SK-N-SH (cell line): ENCODE measurements around the gene SND1. TPM values are rescaled to one million over a fixed set of nuclear protein-coding genes. Genes with fewer than 3 reads are reported as not detected.

Experiments used
- CTCF ChIA-PET: fragments of 300-600, 350-600 bp; formaldehyde crosslinking; extraction: SDS; loops from one replicate; lab custom pipeline; 2021; lab: Yijun Ruan, JAX
- POLR2A ChIA-PET: fragments of 350-600 bp; sonication (Branson Sonifier 250); formaldehyde crosslinking; extraction: SDS; loops from one replicate; lab custom pipeline; 2020; ENCODE audit warnings: antibody characterized with exemption, inconsistent platforms; lab: Yijun Ruan, JAX
- DNase-seq: peaks from one replicate; pipeline ENCODE4 v3.0.0; 2012
- H2AFZ ChIP-seq: fragments of 200-600 bp; sonication (generic); 2 replicates; pipeline ENCODE4 v1.8.1; 2016; ENCODE audit warnings: antibody characterized with exemption, mild to moderate bottlenecking, low read depth
- H3F3A ChIP-seq: fragments of 200-600 bp; sonication (generic); replicated peaks from 2 replicates; pipeline ENCODE3; 2016; ENCODE audit warnings: antibody characterized with exemption, mild to moderate bottlenecking; ENCODE audit not compliant: insufficient read depth
- H3K27ac ChIP-seq, 2 experiments: fragments of 200-500 bp in 1 of 2; fragments of 200-600 bp in 1 of 2; sonication (Bioruptor generic) in 1 of 2; sonication (generic), shearing (Covaris generic) in 1 of 2; 2 replicates each; pipeline versions ENCODE4 v1.5.1 to v1.6.1; 2014 to 2016; ENCODE audit warnings: low read depth in 2 of 2, inconsistent platforms in 1 of 2, low read length in 1 of 2, mild to moderate bottlenecking in 1 of 2, mixed read lengths in 1 of 2
- H3K27me3 ChIP-seq: fragments of 200-600 bp; sonication (generic), shearing (Covaris generic); 2 replicates; pipeline ENCODE4 v1.6.1; 2016; ENCODE audit warnings: mixed run types; ENCODE audit not compliant: insufficient read depth
- H3K36me3 ChIP-seq, 2 experiments: fragments of 200-500 bp in 1 of 2; fragments of 200-600 bp in 1 of 2; sonication (Bioruptor generic) in 1 of 2; sonication (generic) in 1 of 2; replicated peaks in 1 of 2; 2 replicates each; pipeline versions ENCODE3 to v1.5.1; 2014 to 2016; ENCODE audit warnings: low read length in 1 of 2, mild to moderate bottlenecking in 1 of 2; ENCODE audit not compliant: insufficient read depth in 2 of 2, control insufficient read depth in 1 of 2
- H3K4me1 ChIP-seq, 2 experiments: fragments of 200-500 bp in 1 of 2; fragments of 200-600 bp in 1 of 2; sonication (Bioruptor generic) in 1 of 2; sonication (generic), shearing (Covaris generic) in 1 of 2; 2 replicates each; pipeline versions ENCODE4 v1.5.1 to v1.6.1; 2014 to 2016; ENCODE audit warnings: low read depth in 1 of 2, low read length in 1 of 2, mixed run types in 1 of 2; ENCODE audit not compliant: insufficient read depth in 2 of 2, control insufficient read depth in 1 of 2
- H3K4me2 ChIP-seq: fragments of 200-600 bp; sonication (generic), shearing (Covaris generic); 2 replicates; pipeline ENCODE4 v1.6.1; 2017; ENCODE audit warnings: mixed run types
- H3K4me3 ChIP-seq, 2 experiments: fragments of 200-500 bp in 1 of 2; fragments of 200-600 bp in 1 of 2; sonication (Bioruptor generic) in 1 of 2; sonication (generic), shearing (Covaris generic) in 1 of 2; 2 replicates each; pipeline versions ENCODE4 v1.5.1 to v1.8.1; 2014 to 2016; ENCODE audit warnings: low read depth in 2 of 2, inconsistent platforms in 1 of 2, low read length in 1 of 2, mild to moderate bottlenecking in 1 of 2, mixed read lengths in 1 of 2, moderate library complexity in 1 of 2
- H3K79me2 ChIP-seq: fragments of 200-600 bp; sonication (generic); 2 replicates; pipeline ENCODE4 v1.8.1; 2017; ENCODE audit warnings: mild to moderate bottlenecking; ENCODE audit not compliant: insufficient read depth
- H3K9ac ChIP-seq: fragments of 200-600 bp; sonication (generic); 2 replicates; pipeline ENCODE4 v1.6.1; 2017; ENCODE audit warnings: mixed run types
- H3K9me2 ChIP-seq: fragments of 200-600 bp; sonication (generic); 2 replicates; pipeline ENCODE4 v1.6.1; 2017; ENCODE audit warnings: mixed run types
- H3K9me3 ChIP-seq: fragments of 200-600 bp; sonication (generic); 2 replicates; pipeline ENCODE4 v1.6.1; 2017; ENCODE audit warnings: mixed run types, mild to moderate bottlenecking, moderate library complexity
- H4K20me1 ChIP-seq: fragments of 200-600 bp; sonication (generic); 2 replicates; pipeline ENCODE4 v1.6.1; 2017; ENCODE audit warnings: mild to moderate bottlenecking, mixed run types; ENCODE audit not compliant: insufficient read depth
- ELF1 ChIP-seq: IDR thresholded peaks from 2 replicates; pipeline ENCODE4 v1.4.0; 2012
- EP300 ChIP-seq, 2 experiments: IDR thresholded peaks; 2 replicates each; pipeline versions ENCODE4 v1.4.0 to v1.6.1; 2012; ENCODE audit warnings: borderline replicate concordance in 1 of 2, low read depth in 1 of 2, low read length in 1 of 2
- EZH2phosphoT487 ChIP-seq: fragments of 200-600 bp; sonication (generic); IDR thresholded peaks from 2 replicates; pipeline ENCODE4 v1.6.1; 2017; ENCODE audit warnings: low read depth, mixed run types, mild to moderate bottlenecking, antibody characterized with exemption, moderate library complexity, borderline replicate concordance
- FOSL2 ChIP-seq: IDR thresholded peaks from 2 replicates; pipeline ENCODE4 v1.4.0; 2012; ENCODE audit warnings: low read depth, mild to moderate bottlenecking, moderate library complexity, borderline replicate concordance
- FOXM1 ChIP-seq: IDR thresholded peaks from 2 replicates; pipeline ENCODE4 v1.4.0; 2012; ENCODE audit warnings: low read depth, mild to moderate bottlenecking
- GABPA ChIP-seq: IDR thresholded peaks from 2 replicates; pipeline ENCODE4 v1.4.0; 2012; ENCODE audit warnings: low read depth, mild to moderate bottlenecking
- GATA2 ChIP-seq: sonication (generic); formaldehyde crosslinking; IDR thresholded peaks from 2 replicates; pipeline ENCODE4 v1.5.0; 2020; ENCODE audit warnings: mild to moderate bottlenecking, missing genetic modification reagents
- NFIC ChIP-seq: IDR thresholded peaks from 2 replicates; pipeline ENCODE4 v1.4.0; 2012; ENCODE audit warnings: borderline replicate concordance
- NRF1 ChIP-seq: IDR thresholded peaks from 2 replicates; pipeline ENCODE4 v1.6.1; 2012; ENCODE audit warnings: low read depth, mild to moderate bottlenecking, low read length
- POLR2AphosphoS5 ChIP-seq: IDR thresholded peaks from 2 replicates; pipeline ENCODE4 v1.6.1; 2012; ENCODE audit warnings: low read depth, low read length
- RFX5 ChIP-seq: IDR thresholded peaks from 2 replicates; pipeline ENCODE4 v1.6.1; 2012; ENCODE audit warnings: mild to moderate bottlenecking, improper control_type of control experiment, low read length
- SMC3 ChIP-seq: IDR thresholded peaks from 2 replicates; pipeline ENCODE4 v1.6.1; 2012; ENCODE audit warnings: low read depth, low read length, improper control_type of control experiment
- TEAD4 ChIP-seq: IDR thresholded peaks from 2 replicates; pipeline ENCODE4 v1.4.0; 2012; ENCODE audit warnings: mild to moderate bottlenecking, borderline replicate concordance; ENCODE audit not compliant: insufficient read depth
- USF1 ChIP-seq: IDR thresholded peaks from 2 replicates; pipeline ENCODE4 v1.4.0; 2012; ENCODE audit warnings: low read depth, borderline replicate concordance
- YY1 ChIP-seq: IDR thresholded peaks from 2 replicates; pipeline ENCODE4 v1.4.0; 2012; ENCODE audit warnings: low read depth, mild to moderate bottlenecking
- WGBS: methylation state at CpG from one replicate; pipeline ENCODE4 v1.1.6; 2017; ENCODE audit warnings: low lambda C conversion rate; 5-methylcytosine and 5-hydroxymethylcytosine counted together
- polyA plus RNA-seq, 3 experiments: library from polyadenylated mRNA; depleted of rRNA; stranded (reverse); fragments of >200 nt; gene quantifications; 2 replicates each; pipeline ENCODE4 v1.2.3, GENCODE V29; 2012
- TF ChIP-seq, protein P1 (sequence below): IDR thresholded peaks from 2 replicates; pipeline ENCODE4 v1.6.1; 2012; ENCODE audit warnings: mild to moderate bottlenecking, low read depth, low read length, moderate library complexity
- TF ChIP-seq, protein P2 (sequence below): fragments of 150-350 bp; IDR thresholded peaks from 2 replicates; pipeline ENCODE4 v1.6.1; 2016; ENCODE audit warnings: mild to moderate bottlenecking, low read depth, low read length
- TF ChIP-seq, protein P3 (sequence below): IDR thresholded peaks from 2 replicates; pipeline ENCODE4 v1.4.0; 2012; ENCODE audit warnings: low read depth, borderline replicate concordance

The SND1 gene
- polyA plus RNA-seq, 1 of the 3 experiments (the other 2 are of a cell fraction) = 165 TPM

DNA sequence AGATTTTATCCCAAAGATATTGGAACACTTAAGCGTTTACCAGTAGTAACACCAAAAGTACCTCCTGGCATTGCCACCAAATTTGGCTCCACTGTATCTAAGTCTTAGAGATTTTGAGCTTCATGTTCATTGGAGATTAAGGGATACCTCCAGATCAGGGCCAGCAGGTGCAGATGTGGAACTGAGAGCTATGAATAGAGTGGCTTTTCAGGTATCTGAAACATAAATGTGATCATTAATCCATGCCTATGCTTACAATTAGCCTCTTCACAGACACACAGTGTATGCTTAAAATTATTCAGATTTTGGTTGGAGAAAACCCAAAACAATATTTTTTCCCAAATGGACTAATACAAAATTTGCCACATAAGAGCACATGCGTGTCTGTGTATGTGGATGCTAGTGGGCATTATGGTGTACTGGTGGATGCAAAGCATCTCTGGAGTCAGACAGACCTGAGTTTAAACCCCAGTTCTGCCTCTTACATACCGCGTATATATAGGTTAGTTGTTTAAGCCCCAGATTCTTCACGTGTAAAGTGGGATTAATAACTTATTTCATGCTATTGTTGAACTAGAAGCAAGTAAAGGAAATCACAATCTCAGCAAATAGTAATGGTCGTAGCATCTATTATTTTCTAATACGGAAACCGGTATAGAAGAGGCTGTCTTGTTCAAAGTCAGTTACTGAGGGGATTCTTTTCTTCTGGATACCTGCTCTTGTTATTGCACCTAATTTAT lies 386.1 kb downstream of the SND1 start (continued):
- TF ChIP-seq, protein P1, sequence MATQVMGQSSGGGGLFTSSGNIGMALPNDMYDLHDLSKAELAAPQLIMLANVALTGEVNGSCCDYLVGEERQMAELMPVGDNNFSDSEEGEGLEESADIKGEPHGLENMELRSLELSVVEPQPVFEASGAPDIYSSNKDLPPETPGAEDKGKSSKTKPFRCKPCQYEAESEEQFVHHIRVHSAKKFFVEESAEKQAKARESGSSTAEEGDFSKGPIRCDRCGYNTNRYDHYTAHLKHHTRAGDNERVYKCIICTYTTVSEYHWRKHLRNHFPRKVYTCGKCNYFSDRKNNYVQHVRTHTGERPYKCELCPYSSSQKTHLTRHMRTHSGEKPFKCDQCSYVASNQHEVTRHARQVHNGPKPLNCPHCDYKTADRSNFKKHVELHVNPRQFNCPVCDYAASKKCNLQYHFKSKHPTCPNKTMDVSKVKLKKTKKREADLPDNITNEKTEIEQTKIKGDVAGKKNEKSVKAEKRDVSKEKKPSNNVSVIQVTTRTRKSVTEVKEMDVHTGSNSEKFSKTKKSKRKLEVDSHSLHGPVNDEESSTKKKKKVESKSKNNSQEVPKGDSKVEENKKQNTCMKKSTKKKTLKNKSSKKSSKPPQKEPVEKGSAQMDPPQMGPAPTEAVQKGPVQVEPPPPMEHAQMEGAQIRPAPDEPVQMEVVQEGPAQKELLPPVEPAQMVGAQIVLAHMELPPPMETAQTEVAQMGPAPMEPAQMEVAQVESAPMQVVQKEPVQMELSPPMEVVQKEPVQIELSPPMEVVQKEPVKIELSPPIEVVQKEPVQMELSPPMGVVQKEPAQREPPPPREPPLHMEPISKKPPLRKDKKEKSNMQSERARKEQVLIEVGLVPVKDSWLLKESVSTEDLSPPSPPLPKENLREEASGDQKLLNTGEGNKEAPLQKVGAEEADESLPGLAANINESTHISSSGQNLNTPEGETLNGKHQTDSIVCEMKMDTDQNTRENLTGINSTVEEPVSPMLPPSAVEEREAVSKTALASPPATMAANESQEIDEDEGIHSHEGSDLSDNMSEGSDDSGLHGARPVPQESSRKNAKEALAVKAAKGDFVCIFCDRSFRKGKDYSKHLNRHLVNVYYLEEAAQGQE = no peak
- TF ChIP-seq USF1 (no peak), EP300 (IDR thresholded peaks at IDR 0.05; ENCODE audit: borderline replicate concordance in 1 of 2, low read depth in 1 of 2, low read length in 1 of 2) (no peak), GABPA (no peak), TEAD4 (no peak), NRF1 (no peak), ELF1 (no peak), FOXM1 (no peak), RFX5 (no peak)

GRCh38 chr7:128039544-128039953 lies 387.6 kb downstream of the SND1 start:
- Histone ChIP-seq H3K36me3 (peaks cover 8 to 10% of the 10 kb centered on the region in 2 experiments), H3K4me2 (no peak overlapping the region), H3K4me1 (peaks cover 2 to 11% of the 10 kb centered on the region in 2 experiments; a peak in 2 of 4 replicates), H3K27me3 (no peaks in the 10 kb centered on the region), H3K4me3 (no peak overlapping the region), H3K27ac (no peak overlapping the region), H3K9me2 (no peaks in the 10 kb centered on the region), H2AFZ (no peak overlapping the region), H3F3A (peaks cover 3% of the 10 kb centered on the region), H3K9me3 (no peaks in the 10 kb centered on the region), H4K20me1 (peaks cover 69% of the 10 kb centered on the region)
- ChIA-PET POLR2A (no interaction called here), CTCF (interaction anchor here (0.6 to 8.7 kb wide), 7 partner anchors 9 to 331 kb away, joined by 3 to 165 read pairs (median 6); partner anchors contain the start of gene LRRC4)
- 97% methylated on average over 4 of the region's 4 CpGs for WGBS
- TF ChIP-seq FOSL2 (no peak), NRF1 (no peak), GATA2 (no peak), GABPA (no peak), SMC3 (no peak), YY1 (no peak), EZH2phosphoT487 (no peak), NFIC (no peak), POLR2AphosphoS5 (no peak)
- TF ChIP-seq, protein P2, sequence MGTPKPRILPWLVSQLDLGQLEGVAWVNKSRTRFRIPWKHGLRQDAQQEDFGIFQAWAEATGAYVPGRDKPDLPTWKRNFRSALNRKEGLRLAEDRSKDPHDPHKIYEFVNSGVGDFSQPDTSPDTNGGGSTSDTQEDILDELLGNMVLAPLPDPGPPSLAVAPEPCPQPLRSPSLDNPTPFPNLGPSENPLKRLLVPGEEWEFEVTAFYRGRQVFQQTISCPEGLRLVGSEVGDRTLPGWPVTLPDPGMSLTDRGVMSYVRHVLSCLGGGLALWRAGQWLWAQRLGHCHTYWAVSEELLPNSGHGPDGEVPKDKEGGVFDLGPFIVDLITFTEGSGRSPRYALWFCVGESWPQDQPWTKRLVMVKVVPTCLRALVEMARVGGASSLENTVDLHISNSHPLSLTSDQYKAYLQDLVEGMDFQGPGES = no peak
- TF ChIP-seq, protein P3, sequence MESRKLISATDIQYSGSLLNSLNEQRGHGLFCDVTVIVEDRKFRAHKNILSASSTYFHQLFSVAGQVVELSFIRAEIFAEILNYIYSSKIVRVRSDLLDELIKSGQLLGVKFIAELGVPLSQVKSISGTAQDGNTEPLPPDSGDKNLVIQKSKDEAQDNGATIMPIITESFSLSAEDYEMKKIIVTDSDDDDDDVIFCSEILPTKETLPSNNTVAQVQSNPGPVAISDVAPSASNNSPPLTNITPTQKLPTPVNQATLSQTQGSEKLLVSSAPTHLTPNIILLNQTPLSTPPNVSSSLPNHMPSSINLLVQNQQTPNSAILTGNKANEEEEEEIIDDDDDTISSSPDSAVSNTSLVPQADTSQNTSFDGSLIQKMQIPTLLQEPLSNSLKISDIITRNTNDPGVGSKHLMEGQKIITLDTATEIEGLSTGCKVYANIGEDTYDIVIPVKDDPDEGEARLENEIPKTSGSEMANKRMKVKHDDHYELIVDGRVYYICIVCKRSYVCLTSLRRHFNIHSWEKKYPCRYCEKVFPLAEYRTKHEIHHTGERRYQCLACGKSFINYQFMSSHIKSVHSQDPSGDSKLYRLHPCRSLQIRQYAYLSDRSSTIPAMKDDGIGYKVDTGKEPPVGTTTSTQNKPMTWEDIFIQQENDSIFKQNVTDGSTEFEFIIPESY = no peak
- TF ChIP-seq, all 33 proteins: peak for 0
- no peak for DNase-seq
- Histone ChIP-seq H3K79me2 (no peaks in the 10 kb centered on the region; the same call in 1 of the 2 replicates), H3K9ac (no peak overlapping the region)
